Hepatocyte (in vitro differentiated cells): ENCODE data around the gene GAS6.

Experiments
- EZH2 ChIP-seq: fragments of 200-600 bp; sonication (generic); IDR thresholded peaks from 2 replicates; pipeline ENCODE4 v1.6.1; 2016; ENCODE audit warnings: antibody characterized with exemption, mild to moderate bottlenecking, borderline replicate concordance
- EZH2phosphoT487 ChIP-seq: fragments of 200-600 bp; sonication (generic); IDR thresholded peaks from one replicate; pipeline ENCODE4 v1.6.1; 2018; ENCODE audit warnings: antibody characterized with exemption, mild to moderate bottlenecking, low read depth, moderate library complexity; ENCODE audit not compliant: unreplicated experiment, severe bottlenecking
- TF ChIP-seq, protein P1 (sequence below): fragments of 200-600 bp; sonication (generic); IDR thresholded peaks from 2 replicates; pipeline ENCODE4 v1.5.1; 2016; ENCODE audit warnings: antibody characterized with exemption, mild to moderate bottlenecking; ENCODE audit not compliant: poor library complexity

DNA sequence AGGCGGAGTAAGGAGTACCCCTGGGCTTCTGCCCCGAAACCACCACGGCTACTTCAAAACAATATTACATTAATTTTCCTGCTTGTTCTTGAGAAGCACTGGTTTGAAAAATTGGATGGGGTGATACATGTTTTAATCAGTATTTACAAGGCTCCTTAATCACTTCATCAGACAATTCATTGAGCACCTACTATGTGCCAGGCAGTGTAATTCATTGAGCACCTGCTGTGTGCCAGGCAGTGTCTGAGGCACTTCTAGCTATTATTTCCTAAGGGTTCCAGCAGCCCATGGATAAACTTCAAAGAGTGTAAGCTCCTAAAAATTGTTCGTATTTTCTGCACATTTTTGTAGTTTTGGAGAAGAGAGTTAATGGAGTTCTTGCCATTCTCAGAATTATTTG is 1.6 kb upstream of the GAS6 start:
- no peak for TF ChIP-seq EZH2phosphoT487
- TF ChIP-seq, protein P1, sequence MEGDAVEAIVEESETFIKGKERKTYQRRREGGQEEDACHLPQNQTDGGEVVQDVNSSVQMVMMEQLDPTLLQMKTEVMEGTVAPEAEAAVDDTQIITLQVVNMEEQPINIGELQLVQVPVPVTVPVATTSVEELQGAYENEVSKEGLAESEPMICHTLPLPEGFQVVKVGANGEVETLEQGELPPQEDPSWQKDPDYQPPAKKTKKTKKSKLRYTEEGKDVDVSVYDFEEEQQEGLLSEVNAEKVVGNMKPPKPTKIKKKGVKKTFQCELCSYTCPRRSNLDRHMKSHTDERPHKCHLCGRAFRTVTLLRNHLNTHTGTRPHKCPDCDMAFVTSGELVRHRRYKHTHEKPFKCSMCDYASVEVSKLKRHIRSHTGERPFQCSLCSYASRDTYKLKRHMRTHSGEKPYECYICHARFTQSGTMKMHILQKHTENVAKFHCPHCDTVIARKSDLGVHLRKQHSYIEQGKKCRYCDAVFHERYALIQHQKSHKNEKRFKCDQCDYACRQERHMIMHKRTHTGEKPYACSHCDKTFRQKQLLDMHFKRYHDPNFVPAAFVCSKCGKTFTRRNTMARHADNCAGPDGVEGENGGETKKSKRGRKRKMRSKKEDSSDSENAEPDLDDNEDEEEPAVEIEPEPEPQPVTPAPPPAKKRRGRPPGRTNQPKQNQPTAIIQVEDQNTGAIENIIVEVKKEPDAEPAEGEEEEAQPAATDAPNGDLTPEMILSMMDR: no peak
- no peak for TF ChIP-seq EZH2
